ENCODE results near the gene ADISSP. TPM values are rescaled to one million over a fixed set of nuclear protein-coding genes. Genes with fewer than 3 reads are reported as not detected.

Gene ADISSP
- total and polyA plus RNA-seq, 2 of the 13 experiments (the other 11 are each of a cell fraction or from before 2014, with no cell fraction given) = 38.3 to 90.6 TPM

DNA sequence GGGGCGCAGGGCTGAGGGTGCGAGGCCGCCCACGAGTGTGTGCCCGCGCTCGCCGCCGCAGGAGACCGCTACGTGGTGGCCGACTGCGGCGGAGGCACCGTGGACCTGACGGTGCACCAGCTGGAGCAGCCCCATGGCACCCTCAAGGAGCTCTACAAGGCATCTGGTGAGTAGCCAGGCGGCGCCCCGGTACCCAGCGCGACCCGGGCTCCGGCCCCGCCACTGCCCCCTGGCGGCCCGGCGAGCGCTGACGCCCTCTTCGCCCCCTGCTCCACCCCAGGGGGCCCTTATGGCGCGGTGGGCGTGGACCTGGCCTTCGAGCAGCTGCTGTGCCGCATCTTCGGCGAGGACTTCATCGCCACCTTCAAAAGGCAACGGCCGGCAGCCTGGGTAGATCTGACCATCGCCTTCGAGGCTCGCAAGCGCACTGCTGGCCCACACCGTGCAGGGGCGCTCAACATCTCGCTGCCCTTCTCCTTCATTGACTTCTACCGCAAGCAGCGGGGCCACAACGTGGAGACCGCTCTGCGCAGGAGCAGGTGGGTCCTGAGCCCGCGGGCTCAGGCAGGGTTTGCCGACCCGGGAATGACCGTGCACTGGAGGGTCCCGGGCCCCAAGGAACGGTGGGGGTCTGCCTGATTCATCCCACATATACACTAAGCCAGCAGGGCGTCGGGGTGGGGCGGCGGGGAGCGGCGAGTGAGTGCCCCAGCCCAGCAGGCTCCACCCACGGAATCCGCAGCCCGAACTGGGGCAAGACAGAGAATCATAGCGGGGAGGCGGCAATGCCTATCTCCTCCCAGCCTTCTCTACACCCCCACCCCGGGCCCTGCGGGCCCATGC is 17.6 kb downstream of the ADISSP start (continued):
- TF ChIP-seq, protein P1, sequence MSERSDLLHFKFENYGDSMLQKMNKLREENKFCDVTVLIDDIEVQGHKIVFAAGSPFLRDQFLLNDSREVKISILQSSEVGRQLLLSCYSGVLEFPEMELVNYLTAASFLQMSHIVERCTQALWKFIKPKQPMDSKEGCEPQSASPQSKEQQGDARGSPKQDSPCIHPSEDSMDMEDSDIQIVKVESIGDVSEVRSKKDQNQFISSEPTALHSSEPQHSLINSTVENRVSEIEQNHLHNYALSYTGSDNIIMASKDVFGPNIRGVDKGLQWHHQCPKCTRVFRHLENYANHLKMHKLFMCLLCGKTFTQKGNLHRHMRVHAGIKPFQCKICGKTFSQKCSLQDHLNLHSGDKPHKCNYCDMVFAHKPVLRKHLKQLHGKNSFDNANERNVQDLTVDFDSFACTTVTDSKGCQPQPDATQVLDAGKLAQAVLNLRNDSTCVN (CRISPR knock-in tag; IDR thresholded peaks at IDR 0.05; ENCODE audit: borderline replicate concordance) = peak; percentile 33; the same call in 1 of the 2 replicates
- TF ChIP-seq, protein P2, sequence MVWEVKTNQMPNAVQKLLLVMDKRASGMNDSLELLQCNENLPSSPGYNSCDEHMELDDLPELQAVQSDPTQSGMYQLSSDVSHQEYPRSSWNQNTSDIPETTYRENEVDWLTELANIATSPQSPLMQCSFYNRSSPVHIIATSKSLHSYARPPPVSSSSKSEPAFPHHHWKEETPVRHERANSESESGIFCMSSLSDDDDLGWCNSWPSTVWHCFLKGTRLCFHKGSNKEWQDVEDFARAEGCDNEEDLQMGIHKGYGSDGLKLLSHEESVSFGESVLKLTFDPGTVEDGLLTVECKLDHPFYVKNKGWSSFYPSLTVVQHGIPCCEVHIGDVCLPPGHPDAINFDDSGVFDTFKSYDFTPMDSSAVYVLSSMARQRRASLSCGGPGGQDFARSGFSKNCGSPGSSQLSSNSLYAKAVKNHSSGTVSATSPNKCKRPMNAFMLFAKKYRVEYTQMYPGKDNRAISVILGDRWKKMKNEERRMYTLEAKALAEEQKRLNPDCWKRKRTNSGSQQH (CRISPR knock-in tag; IDR thresholded peaks at IDR 0.05; ENCODE audit: low read depth) = no peak
- TF ChIP-seq LCORL (IDR thresholded peaks at IDR 0.05) (no peak), LCORL (CRISPR knock-in tag; IDR thresholded peaks at IDR 0.05) (peak; percentile 81; the same call in 1 of the 2 replicates), SIX1 (CRISPR knock-in tag; IDR thresholded peaks at IDR 0.05; ENCODE audit: borderline replicate concordance) (no peak), TEAD2 (CRISPR knock-in tag; IDR thresholded peaks at IDR 0.05) (no peak), REXO4 (CRISPR knock-in tag; IDR thresholded peaks at IDR 0.05; ENCODE audit: borderline replicate concordance) (no peak), ZNF768 (CRISPR knock-in tag; IDR thresholded peaks at IDR 0.05) (peak; percentile 74), ZNF468 (CRISPR knock-in tag; IDR thresholded peaks at IDR 0.05) (peak; percentile 88; the same call in 1 of the 2 replicates), ZNF788 (CRISPR knock-in tag; IDR thresholded peaks at IDR 0.05; ENCODE audit: borderline replicate concordance) (peak; percentile 71; the same call in 1 of the 2 replicates), ZNF292 (CRISPR knock-in tag; IDR thresholded peaks at IDR 0.05; ENCODE audit: borderline replicate concordance, low read depth) (peak; percentile 36; the same call in 1 of the 2 replicates), ATF7-NPFF (CRISPR knock-in tag; IDR thresholded peaks at IDR 0.05; ENCODE audit: low read depth) (peak; percentile 93), ZNF572 (CRISPR knock-in tag; IDR thresholded peaks at IDR 0.05) (peak; percentile 93), CAMTA2 (CRISPR knock-in tag; IDR thresholded peaks at IDR 0.05; ENCODE audit: borderline replicate concordance) (0 out of 2 replicates have a peak, but pooled peaks have one; percentile 21)
- TF ChIP-seq, protein P3, sequence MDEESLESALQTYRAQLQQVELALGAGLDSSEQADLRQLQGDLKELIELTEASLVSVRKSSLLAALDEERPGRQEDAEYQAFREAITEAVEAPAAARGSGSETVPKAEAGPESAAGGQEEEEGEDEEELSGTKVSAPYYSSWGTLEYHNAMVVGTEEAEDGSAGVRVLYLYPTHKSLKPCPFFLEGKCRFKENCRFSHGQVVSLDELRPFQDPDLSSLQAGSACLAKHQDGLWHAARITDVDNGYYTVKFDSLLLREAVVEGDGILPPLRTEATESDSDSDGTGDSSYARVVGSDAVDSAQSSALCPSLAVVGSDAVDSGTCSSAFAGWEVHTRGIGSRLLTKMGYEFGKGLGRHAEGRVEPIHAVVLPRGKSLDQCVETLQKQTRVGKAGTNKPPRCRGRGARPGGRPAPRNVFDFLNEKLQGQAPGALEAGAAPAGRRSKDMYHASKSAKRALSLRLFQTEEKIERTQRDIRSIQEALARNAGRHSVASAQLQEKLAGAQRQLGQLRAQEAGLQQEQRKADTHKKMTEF (CRISPR knock-in tag; IDR thresholded peaks at IDR 0.05) = peak; percentile 84; the same call in 1 of the 2 replicates
- TF ChIP-seq, protein P4, sequence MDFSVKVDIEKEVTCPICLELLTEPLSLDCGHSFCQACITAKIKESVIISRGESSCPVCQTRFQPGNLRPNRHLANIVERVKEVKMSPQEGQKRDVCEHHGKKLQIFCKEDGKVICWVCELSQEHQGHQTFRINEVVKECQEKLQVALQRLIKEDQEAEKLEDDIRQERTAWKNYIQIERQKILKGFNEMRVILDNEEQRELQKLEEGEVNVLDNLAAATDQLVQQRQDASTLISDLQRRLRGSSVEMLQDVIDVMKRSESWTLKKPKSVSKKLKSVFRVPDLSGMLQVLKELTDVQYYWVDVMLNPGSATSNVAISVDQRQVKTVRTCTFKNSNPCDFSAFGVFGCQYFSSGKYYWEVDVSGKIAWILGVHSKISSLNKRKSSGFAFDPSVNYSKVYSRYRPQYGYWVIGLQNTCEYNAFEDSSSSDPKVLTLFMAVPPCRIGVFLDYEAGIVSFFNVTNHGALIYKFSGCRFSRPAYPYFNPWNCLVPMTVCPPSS (IDR thresholded peaks at IDR 0.05) = no peak
- TF ChIP-seq, protein P5, sequence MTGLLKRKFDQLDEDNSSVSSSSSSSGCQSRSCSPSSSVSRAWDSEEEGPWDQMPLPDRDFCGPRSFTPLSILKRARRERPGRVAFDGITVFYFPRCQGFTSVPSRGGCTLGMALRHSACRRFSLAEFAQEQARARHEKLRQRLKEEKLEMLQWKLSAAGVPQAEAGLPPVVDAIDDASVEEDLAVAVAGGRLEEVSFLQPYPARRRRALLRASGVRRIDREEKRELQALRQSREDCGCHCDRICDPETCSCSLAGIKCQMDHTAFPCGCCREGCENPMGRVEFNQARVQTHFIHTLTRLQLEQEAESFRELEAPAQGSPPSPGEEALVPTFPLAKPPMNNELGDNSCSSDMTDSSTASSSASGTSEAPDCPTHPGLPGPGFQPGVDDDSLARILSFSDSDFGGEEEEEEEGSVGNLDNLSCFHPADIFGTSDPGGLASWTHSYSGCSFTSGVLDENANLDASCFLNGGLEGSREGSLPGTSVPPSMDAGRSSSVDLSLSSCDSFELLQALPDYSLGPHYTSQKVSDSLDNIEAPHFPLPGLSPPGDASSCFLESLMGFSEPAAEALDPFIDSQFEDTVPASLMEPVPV (CRISPR knock-in tag; IDR thresholded peaks at IDR 0.05) = peak; percentile 90; the same call in 1 of the 2 replicates
- TF ChIP-seq, protein P6, sequence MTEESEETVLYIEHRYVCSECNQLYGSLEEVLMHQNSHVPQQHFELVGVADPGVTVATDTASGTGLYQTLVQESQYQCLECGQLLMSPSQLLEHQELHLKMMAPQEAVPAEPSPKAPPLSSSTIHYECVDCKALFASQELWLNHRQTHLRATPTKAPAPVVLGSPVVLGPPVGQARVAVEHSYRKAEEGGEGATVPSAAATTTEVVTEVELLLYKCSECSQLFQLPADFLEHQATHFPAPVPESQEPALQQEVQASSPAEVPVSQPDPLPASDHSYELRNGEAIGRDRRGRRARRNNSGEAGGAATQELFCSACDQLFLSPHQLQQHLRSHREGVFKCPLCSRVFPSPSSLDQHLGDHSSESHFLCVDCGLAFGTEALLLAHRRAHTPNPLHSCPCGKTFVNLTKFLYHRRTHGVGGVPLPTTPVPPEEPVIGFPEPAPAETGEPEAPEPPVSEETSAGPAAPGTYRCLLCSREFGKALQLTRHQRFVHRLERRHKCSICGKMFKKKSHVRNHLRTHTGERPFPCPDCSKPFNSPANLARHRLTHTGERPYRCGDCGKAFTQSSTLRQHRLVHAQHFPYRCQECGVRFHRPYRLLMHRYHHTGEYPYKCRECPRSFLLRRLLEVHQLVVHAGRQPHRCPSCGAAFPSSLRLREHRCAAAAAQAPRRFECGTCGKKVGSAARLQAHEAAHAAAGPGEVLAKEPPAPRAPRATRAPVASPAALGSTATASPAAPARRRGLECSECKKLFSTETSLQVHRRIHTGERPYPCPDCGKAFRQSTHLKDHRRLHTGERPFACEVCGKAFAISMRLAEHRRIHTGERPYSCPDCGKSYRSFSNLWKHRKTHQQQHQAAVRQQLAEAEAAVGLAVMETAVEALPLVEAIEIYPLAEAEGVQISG (CRISPR knock-in tag; IDR thresholded peaks at IDR 0.05) = peak; percentile 95

Data from HepG2 (cell line).